A549 (cell line): ENCODE measurements around the gene TRMO.

ENCODE experiments used
- CTCF ChIP-seq: fragments of >200 bp; sonication (Bioruptor Twin); formaldehyde crosslinking; IDR thresholded peaks from 3 replicates; pipeline ENCODE4 v1.5.1; 2016
- E2F6 ChIP-seq: IDR thresholded peaks from 2 replicates; pipeline ENCODE4 v1.6.1; 2012; ENCODE audit warnings: low read depth, borderline replicate concordance
- ESRRA ChIP-seq: fragments of 150-350 bp; IDR thresholded peaks from 2 replicates; pipeline ENCODE4 v1.6.1; 2014; ENCODE audit warnings: mild to moderate bottlenecking, low read length, borderline replicate concordance
- HOXA7 ChIP-seq: fragments of 250-450 bp; sonication (Bioruptor Pico); IDR thresholded peaks from 2 replicates; pipeline ENCODE4 v1.5.0; 2020; ENCODE audit warnings: mild to moderate bottlenecking, moderate library complexity
- JUN ChIP-seq, 2 experiments: fragments of >200 bp; sonication (Bioruptor Twin); formaldehyde crosslinking; IDR thresholded peaks; 2 replicates in 1 of 2; 3 replicates in 1 of 2; pipeline ENCODE4 v1.6.1; 2016 to 2017
- JUNB ChIP-seq: fragments of >200 bp; sonication (Bioruptor Twin); formaldehyde crosslinking; IDR thresholded peaks from 2 replicates; pipeline ENCODE4 v1.6.1; 2016
- KDM1A ChIP-seq: fragments of 200-600 bp; sonication (generic); IDR thresholded peaks from 2 replicates; pipeline ENCODE4 v1.6.1; 2016; ENCODE audit warnings: low read depth, mild to moderate bottlenecking
- MAX ChIP-seq: IDR thresholded peaks from 2 replicates; pipeline ENCODE4 v1.6.1; 2012
- MYC ChIP-seq: IDR thresholded peaks from 2 replicates; pipeline ENCODE4 v1.6.1; 2012; ENCODE audit warnings: mild to moderate bottlenecking, inconsistent platforms, low read length, improper control_type of control experiment, borderline replicate concordance
- NR3C1 ChIP-seq: fragments of >200 bp; sonication (Bioruptor Twin); formaldehyde crosslinking; IDR thresholded peaks from 3 replicates; pipeline ENCODE4 v1.6.1; 2017
- PBX3 ChIP-seq: IDR thresholded peaks from 2 replicates; pipeline ENCODE4 v1.6.1; 2012
- RAD21 ChIP-seq, 2 experiments: fragments of >200 bp in 1 of 2; sonication (Bioruptor Twin) in 1 of 2; formaldehyde crosslinking in 1 of 2; IDR thresholded peaks in 1 of 2; conservative IDR thresholded peaks in 1 of 2; 2 replicates in 1 of 2; 3 replicates in 1 of 2; pipeline ENCODE4 v1.6.1; 2012 to 2018; ENCODE audit warnings: inconsistent platforms in 1 of 2
- REST ChIP-seq: fragments of 200-600 bp; sonication (generic); IDR thresholded peaks from 2 replicates; pipeline ENCODE4 v1.6.1; 2016; ENCODE audit warnings: antibody characterized with exemption, mild to moderate bottlenecking, moderate library complexity

- TF ChIP-seq JUN (IDR thresholded peaks at IDR 0.05), result no peak
- no peak for TF ChIP-seq E2F6
- no peak for TF ChIP-seq MAX
- no peak for TF ChIP-seq CTCF
- TF ChIP-seq REST, result no peak
- TF ChIP-seq JUNB, result no peak
- no peak for TF ChIP-seq ESRRA
- TF ChIP-seq NR3C1, result no peak
- TF ChIP-seq RAD21 (conservative IDR thresholded peaks at IDR 0.05 in 1 of 2, IDR thresholded peaks at IDR 0.05 in 1 of 2), result no peak
- no peak for TF ChIP-seq KDM1A
- no peak for TF ChIP-seq HOXA7 (CRISPR knock-in tag)
- TF ChIP-seq PBX3, result no peak
- no peak for TF ChIP-seq MYC
These were observed 42.6 kb upstream of the TRMO start for GRCh38 chr9:97964901-97965300.
